ENCODE data around the gene CRYBG1.

CRYBG1 gene

DNA sequence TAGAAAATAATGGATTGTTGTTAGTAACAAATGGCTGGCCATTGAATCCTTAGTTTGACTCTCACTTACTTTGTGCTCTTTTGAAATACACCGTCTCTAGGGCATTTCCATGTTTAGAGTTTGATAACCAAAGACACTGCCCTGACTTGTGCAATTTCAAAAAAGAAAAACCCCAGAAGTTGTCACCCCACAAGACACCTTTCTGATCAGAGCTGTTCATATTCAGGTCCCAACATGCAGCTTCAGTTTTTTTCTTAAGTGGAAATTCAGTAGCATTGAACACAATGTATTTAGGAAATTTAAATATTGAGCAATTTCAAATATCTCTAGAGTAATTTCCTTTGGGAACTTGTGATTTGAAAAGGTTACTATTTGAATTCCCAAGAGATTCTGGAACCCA lies 19.4 kb downstream of the CRYBG1 start:
- DNase-seq (ENCODE audit: extremely low read depth, insufficient read length) = no peak
- Histone ChIP-seq H3K36me3 (ENCODE audit: control insufficient read depth, insufficient read depth, low read length) (no peaks in the 10 kb centered on the region), H3K27me3 (replicated peaks; ENCODE audit: control insufficient read depth, insufficient read depth, low read length) (no peaks in the 10 kb centered on the region), H3K4me3 (replicated peaks; ENCODE audit: low read depth, low read length) (no peak overlapping the region)
- TF ChIP-seq, protein P1, sequence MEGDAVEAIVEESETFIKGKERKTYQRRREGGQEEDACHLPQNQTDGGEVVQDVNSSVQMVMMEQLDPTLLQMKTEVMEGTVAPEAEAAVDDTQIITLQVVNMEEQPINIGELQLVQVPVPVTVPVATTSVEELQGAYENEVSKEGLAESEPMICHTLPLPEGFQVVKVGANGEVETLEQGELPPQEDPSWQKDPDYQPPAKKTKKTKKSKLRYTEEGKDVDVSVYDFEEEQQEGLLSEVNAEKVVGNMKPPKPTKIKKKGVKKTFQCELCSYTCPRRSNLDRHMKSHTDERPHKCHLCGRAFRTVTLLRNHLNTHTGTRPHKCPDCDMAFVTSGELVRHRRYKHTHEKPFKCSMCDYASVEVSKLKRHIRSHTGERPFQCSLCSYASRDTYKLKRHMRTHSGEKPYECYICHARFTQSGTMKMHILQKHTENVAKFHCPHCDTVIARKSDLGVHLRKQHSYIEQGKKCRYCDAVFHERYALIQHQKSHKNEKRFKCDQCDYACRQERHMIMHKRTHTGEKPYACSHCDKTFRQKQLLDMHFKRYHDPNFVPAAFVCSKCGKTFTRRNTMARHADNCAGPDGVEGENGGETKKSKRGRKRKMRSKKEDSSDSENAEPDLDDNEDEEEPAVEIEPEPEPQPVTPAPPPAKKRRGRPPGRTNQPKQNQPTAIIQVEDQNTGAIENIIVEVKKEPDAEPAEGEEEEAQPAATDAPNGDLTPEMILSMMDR (IDR thresholded peaks at IDR 0.05; ENCODE audit: insufficient read depth, low read length, poor library complexity, severe bottlenecking) = no peak

DNA sequence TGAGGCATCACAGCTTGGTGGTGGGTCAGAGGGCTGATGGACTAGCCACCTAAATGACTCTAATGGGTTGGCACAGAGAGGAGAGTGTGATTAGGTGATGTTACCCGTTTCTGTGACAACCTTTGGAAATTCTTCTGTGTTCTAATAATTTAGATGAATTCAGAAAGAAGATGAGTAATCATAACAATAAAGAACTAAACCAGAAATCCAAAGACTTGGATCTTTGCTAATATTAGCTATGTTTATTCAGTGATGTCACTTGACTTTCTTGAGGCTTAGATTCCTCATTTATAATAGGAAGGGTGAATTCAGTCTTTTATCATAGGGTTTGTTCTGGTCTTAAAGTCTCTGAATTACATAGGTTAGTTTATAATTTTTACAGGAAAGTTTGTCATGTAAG lies 19.9 kb downstream of the CRYBG1 start:
- Histone ChIP-seq H3K4me3 (replicated peaks; ENCODE audit: low read depth, low read length) (no peak overlapping the region), H3K27me3 (replicated peaks; ENCODE audit: control insufficient read depth, insufficient read depth, low read length) (no peaks in the 10 kb centered on the region), H3K36me3 (ENCODE audit: control insufficient read depth, insufficient read depth, low read length) (no peaks in the 10 kb centered on the region)
- TF ChIP-seq, protein P1 (IDR thresholded peaks at IDR 0.05; ENCODE audit: insufficient read depth, low read length, poor library complexity, severe bottlenecking) = no peak
- no peak for DNase-seq (ENCODE audit: extremely low read depth, insufficient read length)

DNA sequence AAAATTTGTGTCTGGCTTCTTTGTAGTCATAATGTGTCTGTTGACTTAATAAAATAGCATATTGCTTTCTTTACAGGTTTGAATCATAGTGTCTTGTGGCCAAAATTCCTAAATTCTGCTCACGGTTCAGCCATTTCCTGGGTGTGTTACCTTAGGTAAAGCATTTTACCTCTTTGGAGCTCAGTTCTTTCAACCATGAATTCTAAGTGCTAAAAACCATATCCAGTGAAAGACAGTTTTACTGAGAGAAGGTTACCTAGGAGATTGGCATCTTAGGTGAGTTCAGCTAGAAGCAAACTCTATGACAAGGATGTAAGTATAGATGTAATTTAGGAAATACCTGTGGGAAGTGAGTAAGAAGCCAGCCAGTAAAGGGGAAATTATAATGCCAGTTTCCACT lies 20.7 kb downstream of the CRYBG1 start:
- no peak for DNase-seq (ENCODE audit: extremely low read depth, insufficient read length)
- Histone ChIP-seq H3K27me3 (replicated peaks; ENCODE audit: control insufficient read depth, insufficient read depth, low read length) (no peaks in the 10 kb centered on the region), H3K4me3 (replicated peaks; ENCODE audit: low read depth, low read length) (no peak overlapping the region), H3K36me3 (ENCODE audit: control insufficient read depth, insufficient read depth, low read length) (no peaks in the 10 kb centered on the region)
- TF ChIP-seq, protein P1 (IDR thresholded peaks at IDR 0.05; ENCODE audit: insufficient read depth, low read length, poor library complexity, severe bottlenecking) = no peak

DNA sequence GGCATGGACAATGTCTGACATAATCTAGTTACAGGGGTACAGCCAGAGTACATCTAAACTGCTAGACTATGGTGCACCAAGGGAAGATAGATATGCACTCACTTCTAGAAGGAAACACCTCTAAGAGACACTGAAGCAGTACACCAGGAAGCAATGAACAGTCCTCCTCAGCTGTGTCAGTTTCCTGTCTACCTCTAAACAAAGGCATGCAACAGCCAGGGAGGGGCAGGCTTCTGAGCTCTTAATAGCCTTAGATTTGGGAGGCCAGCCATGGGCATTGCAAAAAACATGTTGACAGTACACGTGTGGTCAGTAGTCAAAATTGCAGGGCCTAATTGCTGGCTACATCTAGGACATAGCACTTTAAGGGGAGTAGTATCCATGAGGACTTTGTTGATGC lies 21.4 kb downstream of the CRYBG1 start:
- no peaks in the 10 kb centered on the region for H3K27me3 ChIP-seq (replicated peaks; ENCODE audit: control insufficient read depth, insufficient read depth, low read length)
- TF ChIP-seq, protein P1 (IDR thresholded peaks at IDR 0.05; ENCODE audit: insufficient read depth, low read length, poor library complexity, severe bottlenecking) = no peak
- no peak for DNase-seq (ENCODE audit: extremely low read depth, insufficient read length)
- H3K4me3 ChIP-seq (replicated peaks; ENCODE audit: low read depth, low read length) = no peak overlapping the region
- no peaks in the 10 kb centered on the region for H3K36me3 ChIP-seq (ENCODE audit: control insufficient read depth, insufficient read depth, low read length)

DNA sequence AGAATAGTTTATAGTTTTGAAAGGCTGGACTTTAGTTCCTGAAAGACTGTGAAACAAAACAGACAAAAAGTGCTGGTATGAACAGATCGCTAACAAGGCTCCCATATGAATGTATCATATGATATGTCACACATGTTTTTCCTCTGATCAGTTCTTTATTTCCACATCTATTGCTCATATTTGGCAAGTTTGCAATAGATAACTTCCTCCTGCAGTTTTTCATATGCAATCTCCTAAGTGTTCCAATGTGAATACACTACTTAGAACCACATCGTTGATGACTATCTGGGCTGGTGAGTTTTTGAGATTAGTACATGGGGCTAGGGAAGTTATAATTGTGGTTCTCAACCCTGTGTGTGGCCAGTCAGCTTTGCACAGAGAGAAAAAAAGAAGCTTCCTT lies 23.1 kb downstream of the CRYBG1 start:
- no peak for DNase-seq (ENCODE audit: extremely low read depth, insufficient read length)
- H3K27me3 ChIP-seq (replicated peaks; ENCODE audit: control insufficient read depth, insufficient read depth, low read length) = no peaks in the 10 kb centered on the region
- no peak overlapping the region for H3K4me3 ChIP-seq (replicated peaks; ENCODE audit: low read depth, low read length)
- TF ChIP-seq, protein P1 (IDR thresholded peaks at IDR 0.05; ENCODE audit: insufficient read depth, low read length, poor library complexity, severe bottlenecking) = no peak
- no peaks in the 10 kb centered on the region for H3K36me3 ChIP-seq (ENCODE audit: control insufficient read depth, insufficient read depth, low read length)

DNA sequence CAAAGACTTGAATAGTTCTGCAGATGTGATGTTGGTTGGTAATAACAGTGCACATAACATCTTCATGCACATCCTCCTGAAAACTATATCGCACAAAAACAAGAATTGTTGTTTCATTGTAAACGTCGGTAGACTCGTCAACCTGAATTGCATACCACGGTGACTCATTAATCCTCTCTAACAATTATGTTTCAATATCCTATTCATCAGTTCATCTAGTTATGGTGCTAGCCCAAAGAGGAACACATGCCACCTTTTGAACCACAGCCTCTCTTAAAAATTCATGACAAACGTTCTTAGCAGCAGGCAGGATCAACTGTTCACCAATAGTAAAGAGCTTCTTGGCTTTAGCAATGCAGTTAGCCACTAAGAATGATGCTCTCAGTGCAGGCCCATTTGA lies 25.0 kb downstream of the CRYBG1 start:
- no peak overlapping the region for H3K4me3 ChIP-seq (replicated peaks; ENCODE audit: low read depth, low read length)
- no peaks in the 10 kb centered on the region for H3K27me3 ChIP-seq (replicated peaks; ENCODE audit: control insufficient read depth, insufficient read depth, low read length)
- H3K36me3 ChIP-seq (ENCODE audit: control insufficient read depth, insufficient read depth, low read length) = no peaks in the 10 kb centered on the region
- TF ChIP-seq, protein P1 (IDR thresholded peaks at IDR 0.05; ENCODE audit: insufficient read depth, low read length, poor library complexity, severe bottlenecking) = no peak
- DNase-seq (ENCODE audit: extremely low read depth, insufficient read length) = no peak

Measured in GM06990 (cell line).